PC-3 (cell line): Measurements from ENCODE around the gene SUPT7L.

Source experiments
- CTCF ChIP-seq: fragments of 300-600 bp; sonication (generic); conservative IDR thresholded peaks from 2 replicates; pipeline ENCODE4 v1.5.1; 2017; ENCODE audit warnings: antibody characterized with exemption, low read depth, mild to moderate bottlenecking, low read length
- EZH2phosphoT487 ChIP-seq: fragments of 300-600 bp; sonication (generic); IDR thresholded peaks from 2 replicates; pipeline ENCODE4 v1.6.1; 2018; ENCODE audit warnings: mild to moderate bottlenecking, antibody characterized with exemption, low read length, borderline replicate concordance

- TF ChIP-seq CTCF = no peak
- TF ChIP-seq EZH2phosphoT487 = no peak
Observed at GRCh38 chr2:27690052-27690451, 26.6 kb upstream of the SUPT7L start.
